A549 (cell line): Measurements from ENCODE around the gene CAMTA1. TPM values are rescaled to one million over a fixed set of nuclear protein-coding genes. Genes with fewer than 3 reads are reported as not detected.

ENCODE experiments used
- ATAC-seq, 2 experiments: fragments of 200-7000 bp in 1 of 2; fragments of >200 bp in 1 of 2; cut with Nextera tagmentation in 1 of 2; cut with Tn5 transposase in 1 of 2; 3 replicates each; pipeline versions ENCODE4 v1.8.0 to v1.9.1; 2018 to 2020; ENCODE audit warnings: mild to moderate bottlenecking in 1 of 2, moderate library complexity in 1 of 2
- CTCF ChIA-PET: fragments of 300-600 bp; sonication (Branson Sonifier 250); formaldehyde crosslinking; extraction: SDS; loops from one replicate; lab custom pipeline; 2021; ENCODE audit warnings: antibody characterized with exemption, inconsistent platforms; lab: Yijun Ruan, JAX
- POLR2A ChIA-PET: fragments of 350-600 bp; formaldehyde crosslinking; extraction: SDS; loops from one replicate; lab custom pipeline; 2021; ENCODE audit warnings: antibody characterized with exemption, inconsistent platforms; lab: Yijun Ruan, JAX
- DNase-seq, 2 experiments: peaks; one replicate each; pipeline versions ENCODE4 v3.0.0 to v3.0.0-alpha.2; 2011 to 2016; ENCODE audit warnings: low read depth in 1 of 2, low spot score in 1 of 2
- FAIRE-seq: peaks from 2 replicates; lab custom pipeline; 2011; peaks lifted over from hg19 to GRCh38; lab: Jason Lieb, UNC
- H3K27ac ChIP-seq, 2 experiments: fragments of >200 bp; sonication (Bioruptor Twin); formaldehyde crosslinking; 3 replicates each; pipeline ENCODE4 v1.5.1; 2016 to 2017
- H3K4me1 ChIP-seq: fragments of >200 bp; sonication (Bioruptor Twin); formaldehyde crosslinking; 3 replicates; pipeline ENCODE4 v1.6.1; 2016
- H3K4me2 ChIP-seq: fragments of >200 bp; sonication (Bioruptor Twin); formaldehyde crosslinking; 3 replicates; pipeline ENCODE4 v1.6.1; 2016
- H3K4me3 ChIP-seq: fragments of >200 bp; sonication (Bioruptor Twin); formaldehyde crosslinking; 3 replicates; pipeline ENCODE4 v1.5.1; 2016
- H3K9me3 ChIP-seq: fragments of >200 bp; sonication (Bioruptor Twin); formaldehyde crosslinking; 3 replicates; pipeline ENCODE4 v1.6.1; 2016
- CHD2 ChIP-seq: fragments of 150-350 bp; IDR thresholded peaks from 2 replicates; pipeline ENCODE4 v1.6.1; 2014; ENCODE audit warnings: low read length; ENCODE audit not compliant: partially characterized antibody
- ESRRA ChIP-seq: fragments of 150-350 bp; IDR thresholded peaks from 2 replicates; pipeline ENCODE4 v1.6.1; 2014; ENCODE audit warnings: mild to moderate bottlenecking, low read length, borderline replicate concordance
- JUN ChIP-seq, 2 experiments: fragments of >200 bp; sonication (Bioruptor Twin); formaldehyde crosslinking; IDR thresholded peaks; 2 replicates in 1 of 2; 3 replicates in 1 of 2; pipeline ENCODE4 v1.6.1; 2016 to 2017
- KDM1A ChIP-seq: fragments of 200-600 bp; sonication (generic); IDR thresholded peaks from 2 replicates; pipeline ENCODE4 v1.6.1; 2016; ENCODE audit warnings: low read depth, mild to moderate bottlenecking
- KDM5A ChIP-seq: fragments of 200-600 bp; sonication (generic); IDR thresholded peaks from 2 replicates; pipeline ENCODE4 v1.6.1; 2016; ENCODE audit warnings: antibody characterized with exemption, mild to moderate bottlenecking
- MYC ChIP-seq: IDR thresholded peaks from 2 replicates; pipeline ENCODE4 v1.6.1; 2012; ENCODE audit warnings: mild to moderate bottlenecking, inconsistent platforms, low read length, improper control_type of control experiment, borderline replicate concordance
- NR3C1 ChIP-seq: fragments of >200 bp; sonication (Bioruptor Twin); formaldehyde crosslinking; IDR thresholded peaks from 3 replicates; pipeline ENCODE4 v1.6.1; 2017
- POLR2AphosphoS2 ChIP-seq: conservative IDR thresholded peaks from 2 replicates; pipeline ENCODE4 v1.6.1; 2012; ENCODE audit warnings: low read length, improper control_type of control experiment, inconsistent platforms
- RAD21 ChIP-seq, 2 experiments: fragments of >200 bp in 1 of 2; sonication (Bioruptor Twin) in 1 of 2; formaldehyde crosslinking in 1 of 2; IDR thresholded peaks in 1 of 2; conservative IDR thresholded peaks in 1 of 2; 2 replicates in 1 of 2; 3 replicates in 1 of 2; pipeline ENCODE4 v1.6.1; 2012 to 2018; ENCODE audit warnings: inconsistent platforms in 1 of 2
- RNF2 ChIP-seq: fragments of 200-600 bp; sonication (generic); IDR thresholded peaks from 2 replicates; pipeline ENCODE4 v1.6.1; 2016; ENCODE audit warnings: low read depth, mild to moderate bottlenecking, antibody characterized with exemption, moderate library complexity, borderline replicate concordance
- SMC3 ChIP-seq: fragments of >200 bp; sonication (Bioruptor Twin); formaldehyde crosslinking; IDR thresholded peaks from 3 replicates; pipeline ENCODE4 v1.6.1; 2018; ENCODE audit warnings: inconsistent platforms
- SREBF2 ChIP-seq: fragments of 450-650 bp; IDR thresholded peaks from 2 replicates; pipeline ENCODE4 v1.6.1; 2014; ENCODE audit warnings: mild to moderate bottlenecking, moderate library complexity
- TFCP2L1 ChIP-seq: fragments of 250-450 bp; sonication (Bioruptor Pico); IDR thresholded peaks from 2 replicates; pipeline ENCODE4 v1.5.0; 2021; ENCODE audit warnings: mild to moderate bottlenecking
- TP53 ChIP-seq: fragments of 250-450 bp; sonication (Bioruptor Pico); IDR thresholded peaks from 2 replicates; pipeline ENCODE4 v1.5.0; 2021; ENCODE audit warnings: mild to moderate bottlenecking, moderate library complexity
- ZC3H11A ChIP-seq: fragments of 450-650 bp; IDR thresholded peaks from 2 replicates; pipeline ENCODE4 v1.6.1; 2014; ENCODE audit warnings: antibody characterized with exemption, mild to moderate bottlenecking
- ZFP36 ChIP-seq: fragments of 450-650 bp; IDR thresholded peaks from 2 replicates; pipeline ENCODE4 v1.6.1; 2014; ENCODE audit warnings: borderline replicate concordance; ENCODE audit not compliant: partially characterized antibody
- WGBS: methylation state at CpG from one replicate; pipeline ENCODE4 v1.1.6; 2017; ENCODE audit errors: missing lambda C conversion rate; 5-methylcytosine and 5-hydroxymethylcytosine counted together
- polyA plus RNA-seq, 4 experiments: library from polyadenylated mRNA; depleted of rRNA in 3 of 4; stranded (reverse); fragments of >200 nt; fragmentation: RNase III in 1 of 4; extraction: RNeasy Plus Mini Kit Qiagen cat#74134 plus additional on column Dnase treatment in 1 of 4; gene quantifications; 2 replicates in 3 of 4; 3 replicates in 1 of 4; pipeline ENCODE4 v1.2.3, GENCODE V29; 2011 to 2017
- TF ChIP-seq, protein P1 (sequence below): fragments of >200 bp; sonication (Bioruptor Twin); formaldehyde crosslinking; IDR thresholded peaks from 2 replicates; pipeline ENCODE4 v1.6.1; 2016
- TF ChIP-seq, protein P2 (sequence below): fragments of 200-600 bp; sonication (generic); IDR thresholded peaks from 2 replicates; pipeline ENCODE4 v1.6.1; 2016; ENCODE audit warnings: antibody characterized with exemption, mild to moderate bottlenecking, moderate library complexity
- TF ChIP-seq, protein P3 (sequence below): fragments of 250-450 bp; sonication (Bioruptor Pico); IDR thresholded peaks from 2 replicates; pipeline ENCODE4 v1.5.0; 2021; ENCODE audit warnings: mild to moderate bottlenecking, moderate library complexity, borderline replicate concordance
- TF ChIP-seq, protein P4 (sequence below): fragments of 250-450 bp; sonication (Bioruptor Pico); IDR thresholded peaks from 2 replicates; pipeline ENCODE4 v1.5.0; 2020; ENCODE audit warnings: low read depth, mild to moderate bottlenecking, moderate library complexity
- TF ChIP-seq, protein P5 (sequence below): IDR thresholded peaks from 2 replicates; pipeline ENCODE4 v1.6.1; 2012

CAMTA1 gene
- polyA plus RNA-seq, 2 of the 4 experiments (the other 2 are of a cell fraction) = 58.8 to 75.0 TPM

DNA sequence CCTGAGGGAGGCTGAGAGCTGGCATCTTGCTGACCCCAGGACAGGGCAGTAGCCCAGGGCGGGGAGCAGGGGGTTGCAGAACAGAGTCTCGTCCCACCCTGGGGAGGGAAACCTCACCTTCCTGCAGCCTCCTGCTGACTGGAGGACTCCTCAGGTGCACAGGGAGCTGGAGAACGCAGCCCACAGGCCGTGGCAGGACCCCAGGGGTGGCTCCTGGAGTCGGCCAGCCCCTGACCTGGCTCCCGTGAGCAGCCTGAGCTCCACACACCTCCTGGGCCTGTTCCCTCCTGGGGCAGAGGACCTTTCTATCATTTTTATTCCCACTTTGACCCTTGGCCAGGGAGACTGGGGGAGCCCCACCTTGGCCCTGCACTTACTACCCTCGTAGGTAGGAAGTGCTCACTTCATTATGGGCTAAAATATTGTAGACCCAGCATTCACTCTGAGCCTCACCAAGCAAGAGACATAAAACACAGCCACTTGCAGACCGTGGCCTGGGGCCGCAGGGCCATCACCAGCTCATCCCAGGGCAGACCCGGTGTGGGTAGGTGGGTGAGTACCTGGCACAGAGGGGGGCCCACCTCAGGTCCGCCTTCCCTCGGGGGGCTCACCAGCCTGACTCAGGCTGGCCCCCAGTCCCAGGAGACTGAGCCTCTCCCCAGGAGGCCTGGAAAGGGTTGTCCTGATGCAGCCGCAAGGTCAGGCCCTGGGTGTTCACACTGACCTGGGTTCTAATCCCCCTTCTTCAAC lies 698.6 kb downstream of the CAMTA1 start:
- POLR2A ChIA-PET = no interaction called here
- no peak for FAIRE-seq

DNA sequence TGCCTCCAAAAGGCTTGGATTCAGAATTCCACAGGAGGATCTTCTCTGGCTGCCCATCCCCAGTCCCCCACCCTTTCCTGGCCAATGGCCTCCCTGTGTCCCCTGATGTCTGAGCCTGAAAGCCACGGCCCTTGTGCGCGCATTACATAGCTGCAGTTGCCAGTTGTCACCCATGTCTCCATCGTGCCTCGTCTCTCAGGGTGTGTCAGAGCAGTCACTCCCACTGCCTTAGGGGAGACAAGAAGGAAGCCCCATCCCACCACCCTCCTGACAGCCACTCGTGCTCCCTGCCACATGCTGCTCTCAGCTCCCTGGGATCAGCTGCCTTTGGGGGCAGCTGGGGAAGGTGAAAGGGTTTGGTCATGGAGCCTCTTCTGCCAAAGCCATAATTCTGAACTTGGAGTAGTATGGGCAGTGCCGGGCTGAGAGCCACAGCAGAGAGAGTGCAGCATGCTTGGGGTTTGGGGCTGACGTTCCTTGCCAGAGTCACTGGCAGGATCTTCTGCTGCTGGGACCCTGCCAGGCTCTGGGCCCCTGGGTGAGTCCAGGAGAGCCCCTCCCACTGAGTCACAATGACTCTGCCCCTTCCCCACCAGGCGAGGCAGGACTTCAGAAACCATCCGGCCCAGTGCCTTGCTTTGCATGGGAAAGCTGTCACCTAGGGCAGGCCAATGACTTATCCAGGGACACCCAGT lies 700.0 kb downstream of the CAMTA1 start:
- POLR2A ChIA-PET = no interaction called here
- no peak overlapping the region for H3K4me3 ChIP-seq
- no peaks in the 10 kb centered on the region for H3K9me3 ChIP-seq
- 96% methylated on average over 4 of the region's 10 CpGs for WGBS
- DNase-seq = no peak
- peak overlapping the region in 1 of 2 experiments; percentile 1; a peak in 1 of 6 replicates for H3K27ac ChIP-seq
- FAIRE-seq = no peak
- no peak for TF ChIP-seq RNF2
- TF ChIP-seq, protein P1, sequence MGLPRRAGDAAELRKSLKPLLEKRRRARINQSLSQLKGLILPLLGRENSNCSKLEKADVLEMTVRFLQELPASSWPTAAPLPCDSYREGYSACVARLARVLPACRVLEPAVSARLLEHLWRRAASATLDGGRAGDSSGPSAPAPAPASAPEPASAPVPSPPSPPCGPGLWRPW = no peak
- ATAC-seq = no peak
- H3K4me1 ChIP-seq = no peaks in the 10 kb centered on the region
- CTCF ChIA-PET = interaction anchor here (0.6 to 0.7 kb wide), 2 partner anchors 10 to 57 kb away, joined by 3 to 4 read pairs; no protein-coding TSS in a partner anchor
- no peak overlapping the region for H3K4me2 ChIP-seq

More for the DNA sequence above, 698.6 kb downstream of the CAMTA1 start:
- peak overlapping the region in 1 of 2 experiments; percentile 67; a peak in 3 of 6 replicates for H3K27ac ChIP-seq
- H3K9me3 ChIP-seq = no peaks in the 10 kb centered on the region
- 72% methylated on average over 5 of the region's 13 CpGs for WGBS
- TF ChIP-seq ESRRA = no peak
- TF ChIP-seq, protein P2, sequence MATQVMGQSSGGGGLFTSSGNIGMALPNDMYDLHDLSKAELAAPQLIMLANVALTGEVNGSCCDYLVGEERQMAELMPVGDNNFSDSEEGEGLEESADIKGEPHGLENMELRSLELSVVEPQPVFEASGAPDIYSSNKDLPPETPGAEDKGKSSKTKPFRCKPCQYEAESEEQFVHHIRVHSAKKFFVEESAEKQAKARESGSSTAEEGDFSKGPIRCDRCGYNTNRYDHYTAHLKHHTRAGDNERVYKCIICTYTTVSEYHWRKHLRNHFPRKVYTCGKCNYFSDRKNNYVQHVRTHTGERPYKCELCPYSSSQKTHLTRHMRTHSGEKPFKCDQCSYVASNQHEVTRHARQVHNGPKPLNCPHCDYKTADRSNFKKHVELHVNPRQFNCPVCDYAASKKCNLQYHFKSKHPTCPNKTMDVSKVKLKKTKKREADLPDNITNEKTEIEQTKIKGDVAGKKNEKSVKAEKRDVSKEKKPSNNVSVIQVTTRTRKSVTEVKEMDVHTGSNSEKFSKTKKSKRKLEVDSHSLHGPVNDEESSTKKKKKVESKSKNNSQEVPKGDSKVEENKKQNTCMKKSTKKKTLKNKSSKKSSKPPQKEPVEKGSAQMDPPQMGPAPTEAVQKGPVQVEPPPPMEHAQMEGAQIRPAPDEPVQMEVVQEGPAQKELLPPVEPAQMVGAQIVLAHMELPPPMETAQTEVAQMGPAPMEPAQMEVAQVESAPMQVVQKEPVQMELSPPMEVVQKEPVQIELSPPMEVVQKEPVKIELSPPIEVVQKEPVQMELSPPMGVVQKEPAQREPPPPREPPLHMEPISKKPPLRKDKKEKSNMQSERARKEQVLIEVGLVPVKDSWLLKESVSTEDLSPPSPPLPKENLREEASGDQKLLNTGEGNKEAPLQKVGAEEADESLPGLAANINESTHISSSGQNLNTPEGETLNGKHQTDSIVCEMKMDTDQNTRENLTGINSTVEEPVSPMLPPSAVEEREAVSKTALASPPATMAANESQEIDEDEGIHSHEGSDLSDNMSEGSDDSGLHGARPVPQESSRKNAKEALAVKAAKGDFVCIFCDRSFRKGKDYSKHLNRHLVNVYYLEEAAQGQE = no peak
- TF ChIP-seq, protein P3, sequence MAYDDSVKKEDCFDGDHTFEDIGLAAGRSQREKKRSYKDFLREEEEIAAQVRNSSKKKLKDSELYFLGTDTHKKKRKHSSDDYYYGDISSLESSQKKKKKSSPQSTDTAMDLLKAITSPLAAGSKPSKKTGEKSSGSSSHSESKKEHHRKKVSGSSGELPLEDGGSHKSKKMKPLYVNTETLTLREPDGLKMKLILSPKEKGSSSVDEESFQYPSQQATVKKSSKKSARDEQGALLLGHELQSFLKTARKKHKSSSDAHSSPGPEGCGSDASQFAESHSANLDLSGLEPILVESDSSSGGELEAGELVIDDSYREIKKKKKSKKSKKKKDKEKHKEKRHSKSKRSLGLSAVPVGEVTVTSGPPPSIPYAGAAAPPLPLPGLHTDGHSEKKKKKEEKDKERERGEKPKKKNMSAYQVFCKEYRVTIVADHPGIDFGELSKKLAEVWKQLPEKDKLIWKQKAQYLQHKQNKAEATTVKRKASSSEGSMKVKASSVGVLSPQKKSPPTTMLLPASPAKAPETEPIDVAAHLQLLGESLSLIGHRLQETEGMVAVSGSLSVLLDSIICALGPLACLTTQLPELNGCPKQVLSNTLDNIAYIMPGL = no peak
- no peak for TF ChIP-seq TP53 (CRISPR knock-in tag)
- TF ChIP-seq ZC3H11A = no peak
- no peak for TF ChIP-seq KDM5A
- no peak for TF ChIP-seq NR3C1
- no peak for TF ChIP-seq RAD21 (conservative IDR thresholded peaks at IDR 0.05 in 1 of 2, IDR thresholded peaks at IDR 0.05 in 1 of 2)
- no peak for TF ChIP-seq SMC3
- TF ChIP-seq ZFP36 = no peak
- H3K4me2 ChIP-seq = no peak overlapping the region
- H3K4me3 ChIP-seq = no peak overlapping the region
- H3K4me1 ChIP-seq = peaks cover 6% of the 10 kb centered on the region
- ATAC-seq = no peak
- DNase-seq = no peak
- CTCF ChIA-PET = interaction anchor here (1.2 kb wide), 1 partner anchor 10 kb away, joined by 4 read pairs; no protein-coding TSS in a partner anchor

DNA sequence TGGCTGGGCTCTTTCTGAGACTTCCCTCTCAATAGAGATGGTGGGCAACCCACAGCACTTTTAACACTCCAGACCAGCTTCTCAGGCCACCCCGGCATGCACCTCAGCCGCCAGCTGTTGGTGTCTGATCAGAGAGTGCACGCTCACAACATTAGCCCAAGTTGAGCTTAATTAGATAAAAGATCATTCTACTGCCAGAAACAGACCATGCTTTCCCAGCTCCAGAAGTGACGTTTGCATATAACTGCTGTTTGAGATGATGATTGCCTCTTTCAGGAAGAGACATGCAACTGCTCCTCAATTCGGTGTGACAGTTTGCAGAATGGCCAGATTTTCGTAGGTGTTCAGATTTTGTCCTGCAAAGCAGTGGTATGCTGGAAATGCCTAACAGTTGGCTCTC lies 700.6 kb downstream of the CAMTA1 start:
- H3K27ac ChIP-seq = no peak overlapping the region; a peak in 1 of 6 replicates
- FAIRE-seq (no peak), DNase-seq (no peak), ATAC-seq (no peak)
- ChIA-PET CTCF (no interaction called here), POLR2A (no interaction called here)
- peaks cover 1% of the 10 kb centered on the region; the same call in 2 of the 3 replicates for H3K4me1 ChIP-seq
- 77% methylated on average over 6 of the region's 6 CpGs for WGBS
- no peak overlapping the region for H3K4me2 ChIP-seq
- H3K4me3 ChIP-seq = no peak overlapping the region
- no peaks in the 10 kb centered on the region for H3K9me3 ChIP-seq
- TF ChIP-seq JUN (IDR thresholded peaks at IDR 0.05) = no peak
- TF ChIP-seq CHD2 = no peak
- no peak for TF ChIP-seq ESRRA
- no peak for TF ChIP-seq RNF2
- TF ChIP-seq KDM1A = no peak
- no peak for TF ChIP-seq TFCP2L1
- TF ChIP-seq SREBF2 = no peak
- TF ChIP-seq, protein P4, sequence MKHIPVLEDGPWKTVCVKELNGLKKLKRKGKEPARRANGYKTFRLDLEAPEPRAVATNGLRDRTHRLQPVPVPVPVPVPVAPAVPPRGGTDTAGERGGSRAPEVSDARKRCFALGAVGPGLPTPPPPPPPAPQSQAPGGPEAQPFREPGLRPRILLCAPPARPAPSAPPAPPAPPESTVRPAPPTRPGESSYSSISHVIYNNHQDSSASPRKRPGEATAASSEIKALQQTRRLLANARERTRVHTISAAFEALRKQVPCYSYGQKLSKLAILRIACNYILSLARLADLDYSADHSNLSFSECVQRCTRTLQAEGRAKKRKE (CRISPR knock-in tag) = no peak
- TF ChIP-seq POLR2AphosphoS2 = no peak
- TF ChIP-seq, protein P5, sequence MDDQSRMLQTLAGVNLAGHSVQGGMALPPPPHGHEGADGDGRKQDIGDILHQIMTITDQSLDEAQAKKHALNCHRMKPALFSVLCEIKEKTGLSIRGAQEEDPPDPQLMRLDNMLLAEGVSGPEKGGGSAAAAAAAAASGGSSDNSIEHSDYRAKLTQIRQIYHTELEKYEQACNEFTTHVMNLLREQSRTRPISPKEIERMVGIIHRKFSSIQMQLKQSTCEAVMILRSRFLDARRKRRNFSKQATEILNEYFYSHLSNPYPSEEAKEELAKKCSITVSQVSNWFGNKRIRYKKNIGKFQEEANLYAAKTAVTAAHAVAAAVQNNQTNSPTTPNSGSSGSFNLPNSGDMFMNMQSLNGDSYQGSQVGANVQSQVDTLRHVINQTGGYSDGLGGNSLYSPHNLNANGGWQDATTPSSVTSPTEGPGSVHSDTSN = no peak
- TF ChIP-seq MYC = no peak
